HPDE6-E6E7 (cell line): ENCODE results near the gene UTS2R.
A peak's percentile ranks its signal among the peaks of the same experiment; 100 is the strongest.
"Not testable (repeated sequence)": the region's sequence is repeated elsewhere in the genome, so short reads cannot be mapped to it uniquely, and the experiment has no call there.

Experiments
- DNase-seq: peaks from one replicate; pipeline ENCODE4 v3.0.0; 2011; ENCODE audit warnings: missing footprints; ENCODE audit errors: extremely low spot score

The UTS2R gene

GRCh38 chr17:82408288-82408937, 36.8 kb downstream of the UTS2R start:
- no peak for DNase-seq

- DNase-seq: no peak
Measured at GRCh38 chr17:82408938-82409318, 37.4 kb downstream of the UTS2R start.

GRCh38 chr17:82410014-82410716, 38.6 kb downstream of the UTS2R start:
- no peak for DNase-seq

- DNase-seq: no peak
Measured at GRCh38 chr17:82411396-82412053, 40.0 kb downstream of the UTS2R start.

DNA sequence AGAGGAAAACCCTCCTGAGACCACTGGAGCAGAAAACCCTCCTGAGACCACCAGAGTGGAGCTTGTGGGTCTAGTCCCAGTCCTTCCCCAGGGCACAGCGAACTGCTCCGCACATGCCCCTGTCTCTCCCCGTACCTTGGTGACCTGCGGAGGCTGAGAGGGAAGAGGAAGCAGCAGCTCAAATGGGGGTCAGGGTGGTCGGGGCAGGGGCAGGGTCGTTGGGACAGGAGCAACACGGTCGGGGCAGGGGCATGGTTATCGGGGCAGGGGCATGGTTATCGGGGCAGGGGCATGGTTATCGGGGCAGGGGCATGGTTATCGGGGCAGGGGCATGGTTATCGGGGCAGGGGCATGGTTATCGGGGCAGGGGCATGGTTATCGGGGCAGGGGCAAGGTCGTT, 40.5 kb downstream of the UTS2R start:
- not testable (repeated sequence) for DNase-seq

DNA sequence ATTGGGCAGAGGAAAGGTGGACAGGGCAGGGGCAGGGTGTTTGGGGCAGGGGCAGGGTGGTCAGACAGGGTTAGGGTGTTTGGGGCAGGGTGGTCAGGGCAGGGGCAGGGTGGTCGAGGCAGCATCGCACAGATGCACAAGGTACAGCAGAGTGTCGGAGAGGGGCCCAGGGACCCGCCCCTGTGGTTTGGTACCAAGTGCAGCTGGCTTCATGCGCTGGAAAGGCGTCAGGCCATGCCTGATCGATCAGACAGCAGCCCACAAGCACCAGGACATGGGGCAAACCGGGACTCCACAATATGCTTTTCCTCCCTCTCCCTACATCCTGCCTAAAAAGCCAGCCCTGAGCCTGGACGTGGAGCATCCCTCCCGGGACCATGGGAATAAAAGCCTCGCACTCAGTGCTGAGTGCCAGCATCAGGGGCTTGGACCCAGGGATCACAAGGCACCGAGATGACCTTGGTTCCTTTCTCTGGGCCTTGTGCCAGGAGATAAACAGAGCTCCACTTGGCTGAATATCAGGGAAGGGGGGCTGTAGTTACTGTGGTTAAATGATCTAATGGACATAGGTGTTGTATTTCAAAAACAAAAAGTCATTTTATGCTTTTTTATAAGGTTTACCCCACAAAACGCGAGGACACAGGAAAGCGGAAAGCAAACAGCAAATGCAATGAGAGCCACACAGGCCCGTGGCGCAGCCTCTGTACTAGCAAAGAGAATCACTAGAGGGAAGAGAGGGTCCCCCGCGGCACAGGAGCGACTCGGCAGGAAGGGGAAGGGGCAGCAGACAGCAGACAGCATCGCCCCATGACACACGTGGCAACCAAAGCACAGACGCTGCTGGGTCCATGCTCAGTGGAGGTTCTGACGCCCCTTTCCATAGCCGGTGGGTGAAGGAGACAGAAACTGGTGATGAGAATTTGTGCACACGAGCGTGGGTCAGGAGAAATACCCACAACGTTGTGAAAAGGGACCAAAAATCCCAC, 41.3 kb downstream of the UTS2R start:
- no peak for DNase-seq

DNA sequence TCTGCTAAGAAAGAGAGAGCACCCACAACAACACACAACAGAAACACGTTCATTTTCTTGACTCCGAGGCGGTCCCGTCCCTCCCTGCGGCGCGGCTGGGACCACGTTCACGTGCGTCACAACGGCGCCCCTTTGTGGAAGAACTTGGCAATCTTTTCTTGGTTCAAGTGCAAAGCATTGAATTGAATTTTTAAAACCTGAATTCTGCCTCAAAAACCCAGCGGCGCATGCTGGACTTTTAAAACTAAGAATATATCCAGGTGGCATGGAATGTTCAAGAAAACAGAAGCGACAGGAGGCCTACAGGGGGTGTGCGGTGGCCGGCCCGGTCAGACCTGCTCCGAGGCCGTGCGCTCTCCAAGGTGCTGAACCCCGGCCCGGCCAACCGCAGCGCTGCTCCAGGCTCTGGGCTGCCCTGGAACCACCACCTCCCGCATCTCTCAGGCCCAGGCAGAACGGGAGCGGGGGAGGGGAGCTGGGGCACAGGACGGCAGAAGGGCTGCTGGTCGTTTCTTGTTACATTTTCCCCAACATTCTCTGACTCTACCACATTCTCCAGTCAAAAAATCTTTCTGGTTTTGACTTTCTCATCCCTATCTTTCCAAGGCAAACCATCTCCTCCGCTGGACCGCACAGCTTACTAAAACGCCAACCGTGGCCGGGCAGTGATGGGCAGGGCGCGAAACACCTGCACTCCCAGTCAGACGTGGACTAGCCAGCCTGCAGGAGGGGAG, 43.1 kb downstream of the UTS2R start:
- DNase-seq: peak; percentile 71

DNA sequence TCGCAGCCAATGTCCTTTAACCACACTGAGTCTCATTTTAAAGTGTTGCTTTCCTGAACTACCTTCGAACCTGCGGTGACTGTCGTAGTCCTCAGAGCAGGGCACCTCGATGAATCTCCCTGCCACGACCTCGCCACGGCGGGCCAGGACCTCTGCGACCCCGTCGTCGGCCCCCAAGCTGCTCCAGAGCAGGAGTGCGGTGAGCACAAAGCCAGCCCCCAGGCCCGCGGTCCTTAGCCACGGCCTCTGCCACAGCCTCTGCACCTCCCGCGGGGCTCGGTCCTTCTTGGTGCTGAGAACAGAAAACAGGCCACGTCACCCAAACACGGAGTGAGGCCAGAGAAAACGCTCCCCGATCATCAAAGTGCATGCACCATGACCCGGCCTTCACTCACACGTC, 43.8 kb downstream of the UTS2R start:
- DNase-seq: no peak

- no peak for DNase-seq
Measured at GRCh38 chr17:82415786-82416185, 44.2 kb downstream of the UTS2R start.

DNA sequence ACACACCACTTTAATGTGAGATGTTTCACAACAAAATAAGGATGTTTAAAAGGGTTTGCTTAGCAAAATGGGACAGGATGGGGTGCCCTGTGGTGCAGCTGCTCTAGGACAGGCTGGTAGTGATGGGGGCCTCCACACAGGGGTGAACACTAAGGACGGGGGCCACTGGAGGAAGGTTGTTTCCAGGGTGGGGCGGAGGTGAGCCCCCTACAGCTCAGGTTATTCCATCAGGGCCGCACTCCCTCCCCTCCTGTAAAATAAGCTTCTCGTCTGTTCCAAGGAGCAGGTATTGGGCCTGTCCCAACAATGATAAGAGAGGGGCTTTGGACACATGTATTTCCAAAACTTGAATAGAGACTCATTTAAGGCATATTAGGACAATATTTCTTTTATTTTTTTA, 44.7 kb downstream of the UTS2R start:
- DNase-seq: no peak

GRCh38 chr17:82416771-82417170, 45.2 kb downstream of the UTS2R start:
- DNase-seq: no peak

DNA sequence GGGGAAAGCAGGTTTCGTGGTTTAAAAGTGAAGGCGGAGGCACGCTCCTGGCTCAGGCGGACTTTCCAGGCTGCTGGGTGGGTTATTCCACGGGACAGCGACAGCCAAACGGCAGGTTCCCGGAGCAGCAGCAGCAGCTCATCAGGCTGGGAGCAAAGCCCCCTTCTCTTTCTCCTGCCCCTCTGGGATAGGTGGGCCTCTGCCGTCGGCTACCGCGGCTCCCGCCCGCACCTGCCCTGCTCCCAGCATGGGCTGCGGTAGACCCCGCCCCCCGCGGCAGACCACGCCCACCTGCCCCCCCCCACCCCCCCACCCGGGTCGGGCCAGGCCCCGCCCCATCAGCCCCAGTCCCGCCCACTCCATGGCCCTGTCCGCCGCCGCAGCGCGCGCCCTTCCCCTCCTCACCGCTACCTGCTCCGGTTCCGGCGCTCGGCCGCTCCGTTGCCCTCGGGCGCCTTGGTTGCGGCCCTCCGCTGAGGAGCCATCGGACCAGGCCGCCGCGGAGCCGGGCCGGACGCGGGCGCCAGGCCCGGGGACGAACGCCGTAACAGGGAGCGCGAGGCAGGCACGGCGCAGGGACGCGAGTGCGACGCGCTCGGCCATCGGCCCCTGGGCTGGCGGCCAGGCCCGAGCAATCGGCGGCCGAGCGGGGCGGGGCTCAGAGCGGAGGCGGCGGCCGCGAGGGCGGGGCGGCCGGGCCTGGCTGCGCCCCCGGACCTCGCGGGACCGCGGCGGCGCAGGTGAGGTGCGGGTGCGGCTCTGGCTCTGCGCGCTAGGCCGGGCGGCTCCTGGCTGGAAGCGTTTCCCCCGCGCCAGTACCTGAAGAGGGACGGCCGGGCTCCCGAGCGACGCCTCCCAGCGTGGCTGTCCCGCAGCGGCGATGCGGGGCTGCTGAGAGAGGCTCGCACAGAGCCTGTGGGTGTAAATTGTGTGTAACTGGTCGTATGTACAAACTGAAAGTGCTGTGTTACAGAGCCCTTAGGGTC, 46.7 kb downstream of the UTS2R start, which contains the start of the genes HEXD and OGFOD3:
TSS of gene HEXD (plus strand) at position 347 of the 986 bp plus-strand sequence. CDS start 1,453 bp downstream, outside the sequence.
TSS of gene OGFOD3 (minus strand) at position 586 of the 986 bp plus-strand sequence. CDS start at position 485, 101 bp downstream.
- peak; percentile 92 for DNase-seq

DNA sequence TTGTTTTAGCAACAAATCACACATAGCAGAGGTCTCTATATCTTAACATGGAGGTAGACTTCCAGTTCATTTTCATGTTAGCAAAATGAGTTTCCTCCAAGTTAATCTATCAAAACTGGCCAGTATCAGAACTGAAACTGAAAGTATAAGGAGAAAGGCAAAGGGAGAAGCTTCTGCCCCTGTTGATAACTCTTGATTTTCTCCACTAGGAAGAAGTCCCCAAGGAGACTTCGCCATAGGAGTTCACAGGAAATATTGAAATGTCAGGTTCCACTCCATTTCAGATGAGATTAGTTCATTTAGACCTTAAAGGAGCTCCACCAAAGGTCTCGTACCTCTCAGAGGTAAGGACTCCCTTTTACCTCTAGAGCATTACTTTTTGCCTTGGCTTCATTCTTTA, 48.0 kb downstream of the UTS2R start:
- peak; percentile 29 for DNase-seq

GRCh38 chr17:82424001-82424862, 52.7 kb downstream of the UTS2R start:
- no peak for DNase-seq

DNA sequence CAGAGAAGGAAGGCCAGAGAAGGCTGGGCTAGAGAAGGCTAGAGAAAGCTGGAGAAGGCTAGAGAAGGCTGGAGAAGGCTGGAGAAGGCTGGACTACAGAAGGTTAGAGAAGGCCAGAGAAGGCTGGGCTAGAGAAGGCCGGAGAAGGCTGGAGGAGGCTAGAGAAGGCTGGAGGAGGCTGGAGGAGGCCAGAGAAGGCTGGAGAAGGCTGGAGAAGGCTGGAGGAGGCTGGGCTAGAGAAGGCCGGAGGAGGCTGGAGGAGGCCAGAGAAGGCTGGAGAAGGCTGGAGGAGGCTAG, 53.2 kb downstream of the UTS2R start:
- DNase-seq: no peak
